ENCODE measurements around the gene C1QL4. TPM values are rescaled to one million over a fixed set of nuclear protein-coding genes. Genes with fewer than 3 reads are reported as not detected.
"Not testable (repeated sequence)": the region's sequence is repeated elsewhere in the genome, so short reads cannot be mapped to it uniquely, and the experiment has no call there.

Gene C1QL4
- total and polyA plus RNA-seq, 2 of the 8 experiments (the other 6 are each of a cell fraction or from before 2014, with no cell fraction given) = 0.28 to 0.63 TPM

DNA sequence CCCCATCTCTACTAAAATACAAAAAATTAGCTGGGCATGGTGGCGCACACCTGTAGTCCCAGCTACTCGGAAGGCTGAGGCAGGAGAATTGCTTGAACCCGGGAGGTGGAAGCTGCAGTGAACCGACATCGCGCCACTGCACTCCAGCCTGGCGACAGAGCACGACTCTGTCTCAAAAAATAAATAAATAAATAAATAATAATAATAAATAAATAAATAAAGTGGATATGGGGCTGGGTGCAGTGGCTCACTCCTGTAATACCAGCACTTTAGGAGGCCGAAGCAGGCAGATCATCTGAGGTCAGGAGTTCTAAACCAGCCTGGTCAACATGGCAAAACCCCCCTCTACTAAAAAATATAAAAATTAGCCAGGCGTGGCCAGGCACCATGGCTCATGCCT, 19.9 kb downstream of the C1QL4 start:
- H2AK5ac ChIP-seq (ENCODE audit: low read depth, low read length); H2BK20ac ChIP-seq (ENCODE audit: low read length); H3K4ac ChIP-seq (replicated peaks; ENCODE audit: insufficient read length, low read depth, low read length); H3K23ac ChIP-seq (ENCODE audit: insufficient read length); H3K79me2 ChIP-seq (ENCODE audit: control insufficient read depth in 1 of 2, insufficient read depth in 2 of 2, low read length in 2 of 2); H3K27me3 ChIP-seq (replicated peaks in 1 of 4; ENCODE audit: control insufficient read depth in 3 of 4, extremely low read depth in 1 of 4, insufficient read depth in 3 of 4, low read length in 3 of 4); H2BK12ac ChIP-seq (ENCODE audit: low read depth, low read length); H3K23me2 ChIP-seq (ENCODE audit: low read depth, low read length); H4K20me1 ChIP-seq (replicated peaks in 1 of 2; ENCODE audit: control insufficient read depth in 1 of 2, insufficient read depth in 2 of 2, low read length in 2 of 2); H2BK120ac ChIP-seq (replicated peaks; ENCODE audit: low read depth, low read length); H3K14ac ChIP-seq (ENCODE audit: insufficient read length); H2BK5ac ChIP-seq (ENCODE audit: low read depth, low read length); H3K9ac ChIP-seq (replicated peaks in 1 of 4; ENCODE audit: extremely low read depth in 1 of 4, low read depth in 3 of 4, low read length in 3 of 4); H3K9me3 ChIP-seq (ENCODE audit: insufficient read depth in 2 of 2, low read depth in 1 of 2, low read length in 1 of 2); H4K5ac ChIP-seq (ENCODE audit: insufficient read length, low read depth, low read length); H4K8ac ChIP-seq (ENCODE audit: extremely low read depth, insufficient read depth, low read length); H2BK15ac ChIP-seq (ENCODE audit: low read length); H3K27ac ChIP-seq (ENCODE audit: low read depth, low read length); H3K18ac ChIP-seq (ENCODE audit: extremely low read depth, low read length); H3K4me3 ChIP-seq (ENCODE audit: extremely low read depth in 1 of 4, insufficient read depth in 2 of 4, low read depth in 3 of 4, low read length in 4 of 4); H3K4me2 ChIP-seq (ENCODE audit: insufficient read depth in 1 of 2, low read depth in 2 of 2, low read length in 2 of 2); H3K4me1 ChIP-seq (replicated peaks in 1 of 4; ENCODE audit: control insufficient read depth in 3 of 4, insufficient read depth in 4 of 4, low read length in 3 of 4); DNase-seq (ENCODE audit: low read depth in 1 of 2, low spot score in 2 of 2); POLR2A ChIA-PET (ENCODE audit: partially characterized antibody); H2AFZ ChIP-seq (ENCODE audit: low read length); H4K91ac ChIP-seq (replicated peaks; ENCODE audit: insufficient read length, low read length); H3K56ac ChIP-seq (replicated peaks; ENCODE audit: insufficient read length, low read depth, low read length); FAIRE-seq; H3K79me1 ChIP-seq (ENCODE audit: low read depth, low read length); H3K36me3 ChIP-seq (ENCODE audit: control insufficient read depth in 2 of 4, insufficient read depth in 4 of 4, low read length in 3 of 4): not testable (repeated sequence)
- CTCF ChIA-PET (ENCODE audit: partially characterized antibody) = interaction anchor here (1.0 kb wide), 1 partner anchor 237 kb away, joined by 3 read pairs; no protein-coding TSS in a partner anchor
- 95% methylated on average over 10 of the region's 10 CpGs; no CpG with 5 or more reads in 1 of the 2 experiments for WGBS, 2 experiments (ENCODE audit: extremely low coverage in 1 of 2, insufficient coverage in 1 of 2, insufficient read length in 1 of 2, insufficient replicate concordance in 2 of 2, low coverage in 1 of 2, low lambda C conversion rate in 2 of 2, missing lambda C conversion rate in 1 of 2)

Data from H1 (cell line).